Limb (tissue), 2 donors: ENCODE data around the gene GANC.

Experiments
- DNase-seq, 2 donors: peaks; one replicate each; pipeline ENCODE4 v3.0.0-alpha.2; 2016; ENCODE audit errors: extremely low spot score in 2 of 2

Gene GANC

GRCh38 chr15:42344763-42345162 lies 71.8 kb downstream of the GANC start:
- DNase-seq = no peak

- DNase-seq = no peak
Observed at GRCh38 chr15:42345504-42345903, 72.5 kb downstream of the GANC start.

GRCh38 chr15:42348083-42348482 lies 75.1 kb downstream of the GANC start:
- DNase-seq = no peak

- DNase-seq = no peak
Observed at GRCh38 chr15:42349186-42349585, 76.2 kb downstream of the GANC start.

- DNase-seq = no peak
Observed at GRCh38 chr15:42352401-42352800, 79.4 kb downstream of the GANC start.

GRCh38 chr15:42353061-42353460 lies 80.1 kb downstream of the GANC start:
- DNase-seq = no peak

GRCh38 chr15:42354824-42355223 lies 81.8 kb downstream of the GANC start:
- no peak for DNase-seq

GRCh38 chr15:42355291-42355690 lies 82.3 kb downstream of the GANC start:
- DNase-seq = no peak

- no peak for DNase-seq
Observed at GRCh38 chr15:42356851-42357250, 83.8 kb downstream of the GANC start.

GRCh38 chr15:42358141-42358540 lies 85.1 kb downstream of the GANC start:
- no peak for DNase-seq

GRCh38 chr15:42359249-42359648 lies 86.2 kb downstream of the GANC start, which contains the start of gene CAPN3:
CAPN3 (plus strand) TSS chr15:42359501; CDS start chr15:42359806, 305 bp downstream.
- no peak for DNase-seq

- DNase-seq = no peak
Observed at GRCh38 chr15:42359985-42360384, 87.0 kb downstream of the GANC start.

GRCh38 chr15:42360535-42361112 lies 87.6 kb downstream of the GANC start:
- no peak for DNase-seq

- no peak for DNase-seq
Observed at GRCh38 chr15:42363487-42363886, 90.5 kb downstream of the GANC start.

- no peak for DNase-seq
Observed at GRCh38 chr15:42363942-42364341, 90.9 kb downstream of the GANC start.

- no peak for DNase-seq
Observed at GRCh38 chr15:42364529-42364928, 91.5 kb downstream of the GANC start.

GRCh38 chr15:42365921-42366550 lies 93.0 kb downstream of the GANC start:
- DNase-seq = no peak

- DNase-seq = no peak
Observed at GRCh38 chr15:42367041-42367440, 94.0 kb downstream of the GANC start.

GRCh38 chr15:42368096-42368495 lies 95.1 kb downstream of the GANC start:
- DNase-seq = no peak

- DNase-seq = no peak
Observed at GRCh38 chr15:42371096-42371495, 98.1 kb downstream of the GANC start.

GRCh38 chr15:42373274-42373673 lies 100.3 kb downstream of the GANC start:
- no peak for DNase-seq

GRCh38 chr15:42373936-42374335 lies 100.9 kb downstream of the GANC start:
- no peak for DNase-seq

GRCh38 chr15:42374810-42375209 lies 101.8 kb downstream of the GANC start:
- DNase-seq = no peak
